Panc1 (cell line): ENCODE data around the gene EML1. TPM values are rescaled to one million over a fixed set of nuclear protein-coding genes. Genes with fewer than 3 reads are reported as not detected.

Experiments
- ATAC-seq: fragments of 200-7000 bp; cut with Tn5 transposase; 2 replicates; pipeline ENCODE4 v1.9.1; 2020; ENCODE audit warnings: mild to moderate bottlenecking, moderate library complexity
- BruUV-seq: library from RNA; stranded (reverse); fragments of 400-500 nt; replicated peaks from 2 replicates; lab custom pipeline; 2021; lab: Mats Ljungman, UMichigan
- CTCF ChIA-PET: fragments of 300-600 bp; sonication (Branson Sonifier 250); formaldehyde crosslinking; loops from one replicate; lab custom pipeline; 2022; ENCODE audit warnings: antibody characterized with exemption; lab: Charles Lee
- POLR2A ChIA-PET: fragments of 300-600 bp; sonication (Branson Sonifier 250); formaldehyde crosslinking; loops from one replicate; lab custom pipeline; 2022; ENCODE audit warnings: antibody characterized with exemption; lab: Charles Lee
- DNase-seq: peaks from one replicate; pipeline ENCODE4 v3.0.0-alpha.2; 2010; ENCODE audit warnings: low read depth, low spot score
- H3K27ac ChIP-seq: 2 replicates; pipeline ENCODE4 v1.5.1; 2011; ENCODE audit warnings: mild to moderate bottlenecking, low read length, inconsistent platforms
- H3K27me3 ChIP-seq: fragments of 200-500 bp; sonication (Bioruptor generic); 2 replicates; pipeline ENCODE4 v1.6.0; 2014; ENCODE audit warnings: low read length, inconsistent platforms; ENCODE audit not compliant: control insufficient read depth, insufficient read depth
- H3K36me3 ChIP-seq: fragments of 200-500 bp; sonication (Bioruptor generic); 2 replicates; pipeline ENCODE4 v1.5.1; 2014; ENCODE audit warnings: inconsistent platforms, mild to moderate bottlenecking, low read length, moderate library complexity; ENCODE audit not compliant: control insufficient read depth, insufficient read depth
- H3K4me1 ChIP-seq: 2 replicates; pipeline ENCODE4 v1.5.1; 2011; ENCODE audit warnings: inconsistent platforms, mild to moderate bottlenecking, low read length, moderate library complexity; ENCODE audit not compliant: control insufficient read depth, insufficient read depth
- H3K4me3 ChIP-seq, 2 experiments: 2 replicates each; pipeline ENCODE4 v1.5.1; 2011 to 2012; ENCODE audit warnings: low read depth in 2 of 2, low read length in 2 of 2, mild to moderate bottlenecking in 2 of 2, inconsistent platforms in 1 of 2, moderate library complexity in 1 of 2
- H3K9me3 ChIP-seq: fragments of 200-500 bp; sonication (Bioruptor generic); 2 replicates; pipeline ENCODE4 v1.5.1; 2014; ENCODE audit warnings: low read depth, mild to moderate bottlenecking, inconsistent platforms, low read length, moderate library complexity; ENCODE audit not compliant: control insufficient read depth, insufficient read depth
- CTCF ChIP-seq: fragments of 450-650 bp; IDR thresholded peaks from 2 replicates; pipeline ENCODE4 v1.5.1; 2017; ENCODE audit warnings: mild to moderate bottlenecking
- POLR2AphosphoS5 ChIP-seq: IDR thresholded peaks from 2 replicates; pipeline ENCODE4 v1.6.1; 2012; ENCODE audit warnings: mild to moderate bottlenecking, low read depth, low read length, moderate library complexity
- SIN3A ChIP-seq: IDR thresholded peaks from 2 replicates; pipeline ENCODE4 v1.6.1; 2012; ENCODE audit warnings: low read depth, mild to moderate bottlenecking, low read length, moderate library complexity, borderline replicate concordance; ENCODE audit not compliant: insufficient read depth
- TCF7L2 ChIP-seq: IDR thresholded peaks from 2 replicates; pipeline ENCODE4 v1.6.1; 2011; ENCODE audit warnings: mild to moderate bottlenecking, low read depth, low read length, inconsistent platforms
- in situ Hi-C: cut with HindIII; loops from 2 replicates; pipeline ENCODE4 v1.10.0; 2016; ENCODE audit warnings: low sequenced_read_pairs, low pct_unique_long_range_greater_than_20kb
- intact Hi-C: fragments of 100-400 bp; cut with micrococcal nuclease; formaldehyde crosslinking; loops from one replicate; pipeline ENCODE4 v1.10.0; 2022; ENCODE audit not compliant: unreplicated experiment
- total RNA-seq: library from RNA; stranded (reverse); gene quantifications from one replicate; pipeline ENCODE4 v1.2.1, GENCODE V29; 2021; ENCODE audit not compliant: unreplicated experiment
- TF ChIP-seq, protein P1 (sequence below), 2 experiments: IDR thresholded peaks; 2 replicates each; pipeline ENCODE4 v1.6.1; 2011 to 2012; ENCODE audit warnings: low read depth in 2 of 2, control low read depth in 1 of 2, low read length in 1 of 2, mild to moderate bottlenecking in 1 of 2, moderate library complexity in 1 of 2; ENCODE audit not compliant: insufficient read depth in 1 of 2

The EML1 gene
- total RNA-seq, 1 experiment from 2014 or later, result 35.3 TPM

- DNase-seq (no peak), ATAC-seq (no peak)
- TF ChIP-seq, protein P1, sequence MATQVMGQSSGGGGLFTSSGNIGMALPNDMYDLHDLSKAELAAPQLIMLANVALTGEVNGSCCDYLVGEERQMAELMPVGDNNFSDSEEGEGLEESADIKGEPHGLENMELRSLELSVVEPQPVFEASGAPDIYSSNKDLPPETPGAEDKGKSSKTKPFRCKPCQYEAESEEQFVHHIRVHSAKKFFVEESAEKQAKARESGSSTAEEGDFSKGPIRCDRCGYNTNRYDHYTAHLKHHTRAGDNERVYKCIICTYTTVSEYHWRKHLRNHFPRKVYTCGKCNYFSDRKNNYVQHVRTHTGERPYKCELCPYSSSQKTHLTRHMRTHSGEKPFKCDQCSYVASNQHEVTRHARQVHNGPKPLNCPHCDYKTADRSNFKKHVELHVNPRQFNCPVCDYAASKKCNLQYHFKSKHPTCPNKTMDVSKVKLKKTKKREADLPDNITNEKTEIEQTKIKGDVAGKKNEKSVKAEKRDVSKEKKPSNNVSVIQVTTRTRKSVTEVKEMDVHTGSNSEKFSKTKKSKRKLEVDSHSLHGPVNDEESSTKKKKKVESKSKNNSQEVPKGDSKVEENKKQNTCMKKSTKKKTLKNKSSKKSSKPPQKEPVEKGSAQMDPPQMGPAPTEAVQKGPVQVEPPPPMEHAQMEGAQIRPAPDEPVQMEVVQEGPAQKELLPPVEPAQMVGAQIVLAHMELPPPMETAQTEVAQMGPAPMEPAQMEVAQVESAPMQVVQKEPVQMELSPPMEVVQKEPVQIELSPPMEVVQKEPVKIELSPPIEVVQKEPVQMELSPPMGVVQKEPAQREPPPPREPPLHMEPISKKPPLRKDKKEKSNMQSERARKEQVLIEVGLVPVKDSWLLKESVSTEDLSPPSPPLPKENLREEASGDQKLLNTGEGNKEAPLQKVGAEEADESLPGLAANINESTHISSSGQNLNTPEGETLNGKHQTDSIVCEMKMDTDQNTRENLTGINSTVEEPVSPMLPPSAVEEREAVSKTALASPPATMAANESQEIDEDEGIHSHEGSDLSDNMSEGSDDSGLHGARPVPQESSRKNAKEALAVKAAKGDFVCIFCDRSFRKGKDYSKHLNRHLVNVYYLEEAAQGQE (IDR thresholded peaks at IDR 0.05; ENCODE audit: insufficient read depth in 1 of 2, low read depth in 2 of 2, low read length in 1 of 2), result no peak
- TF ChIP-seq SIN3A, result no peak
- no peak for TF ChIP-seq CTCF
- no peak for TF ChIP-seq TCF7L2
- no peak for TF ChIP-seq POLR2AphosphoS5
- intact Hi-C loops (no loop called here), in situ Hi-C loops (no loop called here)
- BruUV-seq, result no TSS peak
- POLR2A ChIA-PET, result no interaction called here
- Histone ChIP-seq H3K4me3 (no peak overlapping the region), H3K36me3 (no peaks in the 10 kb centered on the region), H3K27me3 (no peaks in the 10 kb centered on the region), H3K4me1 (no peaks in the 10 kb centered on the region), H3K9me3 (no peaks in the 10 kb centered on the region), H3K27ac (no peak overlapping the region)
- CTCF ChIA-PET, result no interaction called here
Observed at GRCh38 chr14:99808515-99808914, 15.3 kb downstream of the EML1 start.

DNA sequence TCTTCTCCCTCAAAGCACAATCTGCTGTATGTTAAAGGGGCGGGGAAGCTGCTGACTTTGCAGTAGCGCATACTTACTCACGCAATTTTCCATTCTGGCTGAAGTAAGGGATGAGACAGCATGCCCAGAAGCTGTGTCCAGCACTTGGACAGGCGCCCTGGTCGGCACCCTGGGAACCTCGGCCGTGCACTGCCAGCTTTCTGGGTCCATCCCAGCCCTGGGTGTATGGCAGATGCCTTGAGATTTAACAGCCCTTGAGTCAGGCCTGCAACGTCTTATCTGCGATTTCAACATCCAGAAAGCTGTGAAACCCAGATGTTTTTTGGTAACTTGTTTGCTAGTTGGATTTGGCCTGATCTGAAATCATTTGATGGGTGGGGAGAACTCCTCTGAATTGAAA is 16.1 kb downstream of the EML1 start:
- intact Hi-C loops (no loop called here), in situ Hi-C loops (no loop called here)
- no peak for TF ChIP-seq CTCF
- TF ChIP-seq, protein P1 (IDR thresholded peaks at IDR 0.05; ENCODE audit: insufficient read depth in 1 of 2, low read depth in 2 of 2, low read length in 1 of 2), result no peak
- TF ChIP-seq SIN3A, result no peak
- no peak for TF ChIP-seq TCF7L2
- no peak for TF ChIP-seq POLR2AphosphoS5
- POLR2A ChIA-PET, result no interaction called here
- CTCF ChIA-PET, result no interaction called here
- Histone ChIP-seq H3K4me3 (no peak overlapping the region), H3K27me3 (no peaks in the 10 kb centered on the region), H3K27ac (no peak overlapping the region), H3K4me1 (no peaks in the 10 kb centered on the region), H3K36me3 (no peaks in the 10 kb centered on the region), H3K9me3 (no peaks in the 10 kb centered on the region)
- no TSS peak for BruUV-seq
- DNase-seq (no peak), ATAC-seq (no peak)
